MCF 10A (cell line): Measurements from ENCODE around the gene FBXW11. TPM values are rescaled to one million over a fixed set of nuclear protein-coding genes. Genes with fewer than 3 reads are reported as not detected.
A peak's percentile ranks its signal among the peaks of the same experiment; 100 is the strongest.
"Not testable (repeated sequence)": the region's sequence is repeated elsewhere in the genome, so short reads cannot be mapped to it uniquely, and the experiment has no call there.

Source experiments
- BruUV-seq: library from RNA; stranded (reverse); fragments of 400-500 nt; replicated peaks from 2 replicates; lab custom pipeline; 2021; lab: Mats Ljungman, UMichigan
- CTCF ChIA-PET: fragments of 300-600 bp; sonication (Branson Sonifier 250); formaldehyde crosslinking; extraction: SDS; loops from one replicate; lab custom pipeline; 2021; ENCODE audit warnings: antibody characterized with exemption, inconsistent platforms; lab: Yijun Ruan, JAX
- POLR2A ChIA-PET: fragments of 300-600, 350-650 bp; sonication (Branson Sonifier 250); formaldehyde crosslinking; extraction: SDS; loops from one replicate; lab custom pipeline; 2020; ENCODE audit warnings: antibody characterized with exemption, inconsistent platforms; lab: Yijun Ruan, JAX
- DNase-seq: peaks from one replicate; pipeline ENCODE4 v3.0.0-alpha.2; 2018; ENCODE audit not compliant: unreplicated experiment
- H3K27ac Mint-ChIP-seq: one replicate; pipeline ENCODE4 v1.8.0; 2022; ENCODE audit warnings: mild to moderate bottlenecking, low read depth, mixed read lengths; ENCODE audit not compliant: unreplicated experiment
- H3K27me3 Mint-ChIP-seq: one replicate; pipeline ENCODE4 v1.8.0; 2022; ENCODE audit warnings: mixed read lengths; ENCODE audit not compliant: insufficient read depth, unreplicated experiment
- H3K36me3 Mint-ChIP-seq: one replicate; pipeline ENCODE4 v1.8.0; 2022; ENCODE audit warnings: mild to moderate bottlenecking, moderate library complexity, mixed read lengths; ENCODE audit not compliant: insufficient read depth, unreplicated experiment
- H3K4me1 Mint-ChIP-seq: one replicate; pipeline ENCODE4 v1.8.0; 2022; ENCODE audit warnings: mixed read lengths; ENCODE audit not compliant: insufficient read depth, unreplicated experiment
- H3K4me3 Mint-ChIP-seq: one replicate; pipeline ENCODE4 v1.8.0; 2022; ENCODE audit warnings: mild to moderate bottlenecking, moderate library complexity, mixed read lengths; ENCODE audit not compliant: unreplicated experiment
- H3K9me3 Mint-ChIP-seq: one replicate; pipeline ENCODE4 v1.8.0; 2022; ENCODE audit warnings: mixed read lengths; ENCODE audit not compliant: unreplicated experiment
- CTCF ChIP-seq: fragments of 200-600 bp; IDR thresholded peaks from one replicate; pipeline ENCODE4 v1.8.0; 2022; ENCODE audit warnings: antibody characterized with exemption, mild to moderate bottlenecking; ENCODE audit not compliant: unreplicated experiment
- intact Hi-C: fragments of 100-400 bp; cut with micrococcal nuclease; formaldehyde crosslinking; loops from 2 replicates; pipeline ENCODE4 v1.14.1; 2022
- total RNA-seq: library from RNA; stranded (reverse); gene quantifications from 2 replicates; pipeline ENCODE4 v1.2.3, GENCODE V29; 2022

FBXW11 gene
- total RNA-seq, 1 experiment from 2014 or later = 64.7 TPM

GRCh38 chr5:171941675-171942074 lies 64.8 kb downstream of the FBXW11 start:
- DNase-seq, H3K9me3 Mint-ChIP-seq, BruUV-seq, intact Hi-C loops, H3K27me3 Mint-ChIP-seq, H3K27ac Mint-ChIP-seq, H3K4me3 Mint-ChIP-seq: not testable (repeated sequence)
- H3K4me1 Mint-ChIP-seq = peaks cover 25% of the 10 kb centered on the region
- POLR2A ChIA-PET = interaction anchor here (0.8 to 1.3 kb wide), 2 partner anchors 10 to 68 kb away, joined by 4 to 5 read pairs; no protein-coding TSS in a partner anchor
- peaks cover 11% of the 10 kb centered on the region for H3K36me3 Mint-ChIP-seq
- CTCF ChIA-PET = interaction anchor here (0.6 to 1.2 kb wide), 2 partner anchors 33 to 99 kb away, joined by 3 to 5 read pairs; no protein-coding TSS in a partner anchor

GRCh38 chr5:171941275-171941674 lies 65.2 kb downstream of the FBXW11 start:
- H3K4me1 Mint-ChIP-seq = peaks cover 21% of the 10 kb centered on the region
- DNase-seq, H3K9me3 Mint-ChIP-seq, intact Hi-C loops, H3K4me3 Mint-ChIP-seq, BruUV-seq, H3K27ac Mint-ChIP-seq, H3K27me3 Mint-ChIP-seq: not testable (repeated sequence)
- POLR2A ChIA-PET = interaction anchor here (1.3 kb wide), 1 partner anchor 10 kb away, joined by 5 read pairs; no protein-coding TSS in a partner anchor
- H3K36me3 Mint-ChIP-seq = peaks cover 11% of the 10 kb centered on the region
- CTCF ChIA-PET = interaction anchor here (0.6 kb wide), 1 partner anchor 99 kb away, joined by 5 read pairs; no protein-coding TSS in a partner anchor

GRCh38 chr5:171939951-171940350 lies 66.5 kb downstream of the FBXW11 start:
- BruUV-seq = no TSS peak
- Mint-ChIP-seq H3K4me1 (peaks cover 9% of the 10 kb centered on the region), H3K36me3 (peaks cover 8% of the 10 kb centered on the region), H3K27me3 (no peaks in the 10 kb centered on the region), H3K4me3 (no peak overlapping the region), H3K27ac (peak overlapping the region; percentile 75), H3K9me3 (no peaks in the 10 kb centered on the region)
- intact Hi-C loops = no loop called here
- DNase-seq = no peak
- ChIA-PET CTCF (no interaction called here), POLR2A (no interaction called here)
- TF ChIP-seq CTCF = no peak

GRCh38 chr5:171938358-171938757 lies 68.1 kb downstream of the FBXW11 start:
- H3K4me1 Mint-ChIP-seq = peaks cover 6% of the 10 kb centered on the region
- H3K27ac Mint-ChIP-seq = no peak overlapping the region
- H3K4me3 Mint-ChIP-seq = no peak overlapping the region
- no peak for DNase-seq
- H3K36me3 Mint-ChIP-seq = peaks cover 5% of the 10 kb centered on the region
- TF ChIP-seq CTCF = no peak
- BruUV-seq = no TSS peak
- CTCF ChIA-PET = interaction anchor here (0.5 kb wide), 1 partner anchor 347 kb away, joined by 3 read pairs; no protein-coding TSS in a partner anchor
- H3K27me3 Mint-ChIP-seq = no peaks in the 10 kb centered on the region
- POLR2A ChIA-PET = interaction anchor here (0.6 kb wide), 1 partner anchor 68 kb away, joined by 4 read pairs; the partner anchor contains the start of gene FBXW11
- intact Hi-C loops = no loop called here
- H3K9me3 Mint-ChIP-seq = peaks cover 7% of the 10 kb centered on the region

- ChIA-PET POLR2A (interaction anchor here (1.2 to 2.0 kb wide), 3 partner anchors 16 to 70 kb away, joined by 3 to 12 read pairs (median 5); partner anchors contain the start of gene FBXW11), CTCF (interaction anchor here (0.6 to 1.8 kb wide), 8 partner anchors 8 to 343 kb away, joined by 3 to 6 read pairs (median 4); no protein-coding TSS in a partner anchor)
- no TSS peak for BruUV-seq
These were observed 69.1 kb downstream of the FBXW11 start for GRCh38 chr5:171937351-171937750.

More at GRCh38 chr5:171937351-171937750, 69.1 kb downstream of the FBXW11 start:
- Mint-ChIP-seq H3K27me3 (no peaks in the 10 kb centered on the region), H3K36me3 (peaks cover 5% of the 10 kb centered on the region), H3K4me3 (no peak overlapping the region), H3K27ac (peak overlapping the region; percentile 27), H3K4me1 (peaks cover 6% of the 10 kb centered on the region), H3K9me3 (peaks cover 7% of the 10 kb centered on the region)
- DNase-seq = no peak
- TF ChIP-seq CTCF = no peak
- intact Hi-C loops = no loop called here
